ENCODE measurements around the gene OR5AC2.

The OR5AC2 gene, protein sequence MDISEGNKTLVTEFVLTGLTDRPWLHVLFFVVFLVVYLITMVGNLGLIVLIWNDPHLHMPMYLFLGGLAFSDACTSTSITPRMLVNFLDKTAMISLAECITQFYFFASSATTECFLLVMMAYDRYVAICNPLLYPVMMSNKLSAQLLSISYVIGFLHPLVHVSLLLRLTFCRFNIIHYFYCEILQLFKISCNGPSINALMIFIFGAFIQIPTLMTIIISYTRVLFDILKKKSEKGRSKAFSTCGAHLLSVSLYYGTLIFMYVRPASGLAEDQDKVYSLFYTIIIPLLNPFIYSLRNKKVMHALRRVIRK

DNA sequence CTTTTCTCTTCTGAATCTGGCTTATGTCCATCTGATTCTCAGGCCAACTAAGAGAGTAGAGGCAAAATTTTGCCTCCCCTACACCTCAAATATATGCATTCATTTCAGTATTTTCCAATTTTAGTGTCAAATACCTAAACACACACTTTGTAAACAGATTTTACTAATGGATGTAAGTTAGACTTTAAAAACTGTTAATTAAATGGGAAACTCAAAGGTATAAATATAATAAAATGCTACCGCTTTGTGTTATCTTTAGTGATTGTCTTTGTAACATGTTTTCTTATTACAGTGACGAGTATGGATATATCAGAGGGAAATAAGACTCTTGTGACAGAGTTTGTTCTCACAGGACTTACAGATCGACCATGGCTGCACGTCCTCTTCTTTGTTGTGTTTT is at the start of gene OR5AC2:
OR5AC2 (plus strand) TSS at position 301 of the 400 bp plus-strand sequence; CDS start at position 301, 0 bp downstream.
- DNase-seq (ENCODE audit: low spot score), result no peak

DNA sequence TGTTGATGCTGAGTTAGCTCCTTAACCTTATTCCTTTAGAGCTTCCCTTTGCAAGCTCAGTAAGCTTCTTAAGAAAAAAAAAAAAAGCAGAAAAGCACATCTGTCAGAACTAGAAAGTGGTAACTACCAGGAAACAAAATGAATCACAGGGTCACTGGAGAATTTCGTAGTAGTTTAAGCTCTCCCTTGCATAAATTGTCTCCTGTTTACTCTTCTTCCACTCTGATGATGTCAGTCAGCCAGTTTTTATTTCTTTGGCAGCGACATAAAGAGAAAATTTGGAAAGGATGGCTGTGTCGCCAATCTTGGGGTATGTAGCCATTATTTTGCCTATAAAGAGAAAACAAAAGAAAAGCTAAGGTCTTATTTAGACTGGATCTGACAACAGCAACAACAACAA is 48.7 kb upstream of the OR5AC2 start:
- no peak for DNase-seq (ENCODE audit: low spot score)

DNA sequence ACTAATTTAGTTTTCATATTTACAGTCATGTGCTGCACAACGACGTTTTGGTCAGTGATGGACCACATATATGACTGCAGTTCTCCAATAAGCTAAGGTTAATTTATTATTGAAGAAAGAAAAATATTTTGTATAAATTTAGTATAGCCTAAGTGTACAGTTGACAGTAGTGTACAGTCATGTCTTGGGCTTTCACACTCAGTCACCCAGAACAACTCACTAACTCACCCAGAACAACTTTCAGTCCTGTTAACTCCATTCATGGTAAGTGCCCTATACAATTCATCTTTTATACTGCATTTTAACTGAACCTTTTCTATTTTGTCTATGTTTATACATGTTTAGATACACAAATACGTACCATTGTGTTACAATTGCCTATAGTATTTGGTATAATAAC is 48.1 kb upstream of the OR5AC2 start:
- DNase-seq (ENCODE audit: low spot score), result no peak

- peak; percentile 84 for DNase-seq (ENCODE audit: low spot score)
Observed at GRCh38 chr3:98039322-98040024, 47.5 kb upstream of the OR5AC2 start.

DNA sequence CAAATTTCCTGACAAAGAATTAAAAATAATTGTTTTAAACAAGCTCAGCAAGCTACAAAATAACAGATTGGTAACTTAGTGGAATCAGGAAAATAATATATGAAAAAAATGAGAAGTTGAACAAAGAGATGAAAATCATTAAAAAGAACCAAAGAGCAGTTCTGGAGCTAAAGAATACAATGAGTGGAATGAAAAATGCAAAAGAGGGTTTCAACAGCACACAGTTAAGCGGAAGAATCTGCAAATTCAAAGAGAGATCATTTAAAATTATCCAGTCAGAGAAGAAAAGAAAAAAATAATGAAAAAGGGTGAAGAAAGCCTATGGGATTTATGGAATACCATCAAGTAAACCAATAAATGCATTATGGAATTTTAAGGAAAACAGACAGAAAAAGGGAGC is 45.6 kb upstream of the OR5AC2 start:
- no peak for DNase-seq (ENCODE audit: low spot score)

GRCh38 chr3:98048586-98048985 is 38.4 kb upstream of the OR5AC2 start:
- DNase-seq (ENCODE audit: low spot score), result no peak

- DNase-seq (ENCODE audit: low spot score), result no peak
Observed at GRCh38 chr3:98049271-98049670, 37.7 kb upstream of the OR5AC2 start.

DNA sequence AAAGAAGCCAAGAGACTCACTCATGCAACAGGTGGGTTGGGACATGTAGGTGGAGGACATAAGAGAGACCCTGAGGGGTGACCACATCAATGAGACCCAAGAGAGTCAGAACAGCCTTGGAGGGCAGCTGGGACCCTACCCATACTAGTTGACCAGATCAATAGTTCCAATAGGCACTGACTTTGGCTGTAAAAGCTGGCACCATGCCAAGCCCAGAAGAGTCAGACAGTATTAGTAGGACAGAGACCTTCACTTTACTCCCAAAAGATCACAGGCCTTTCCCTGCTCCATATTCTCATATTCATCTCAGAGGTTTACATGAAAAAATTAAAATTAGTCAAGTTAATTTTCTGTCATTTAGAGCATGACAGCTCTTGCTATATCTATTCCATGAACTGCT is 30.9 kb upstream of the OR5AC2 start:
- DNase-seq (ENCODE audit: low spot score), result no peak

DNA sequence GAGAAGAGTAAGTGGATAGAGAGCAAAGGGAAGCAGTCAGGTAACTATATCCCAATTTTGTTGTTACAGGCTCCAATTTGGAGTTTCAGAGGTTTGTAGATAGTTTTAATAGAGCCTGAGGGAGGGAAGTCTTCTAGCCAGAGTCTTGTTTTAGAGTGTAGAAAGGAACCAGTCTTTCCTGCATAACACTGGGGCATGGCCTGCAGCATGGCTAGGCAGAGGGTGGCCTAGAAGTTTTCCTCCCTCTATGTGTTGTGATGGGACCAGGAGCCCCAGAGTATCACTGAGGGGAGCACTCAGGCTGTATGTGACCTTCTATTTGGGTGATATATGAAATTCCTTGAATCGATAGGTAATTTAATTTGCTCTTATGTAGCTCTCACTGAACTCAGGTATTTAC is 29.3 kb upstream of the OR5AC2 start:
- DNase-seq (ENCODE audit: low spot score), result no peak

DNA sequence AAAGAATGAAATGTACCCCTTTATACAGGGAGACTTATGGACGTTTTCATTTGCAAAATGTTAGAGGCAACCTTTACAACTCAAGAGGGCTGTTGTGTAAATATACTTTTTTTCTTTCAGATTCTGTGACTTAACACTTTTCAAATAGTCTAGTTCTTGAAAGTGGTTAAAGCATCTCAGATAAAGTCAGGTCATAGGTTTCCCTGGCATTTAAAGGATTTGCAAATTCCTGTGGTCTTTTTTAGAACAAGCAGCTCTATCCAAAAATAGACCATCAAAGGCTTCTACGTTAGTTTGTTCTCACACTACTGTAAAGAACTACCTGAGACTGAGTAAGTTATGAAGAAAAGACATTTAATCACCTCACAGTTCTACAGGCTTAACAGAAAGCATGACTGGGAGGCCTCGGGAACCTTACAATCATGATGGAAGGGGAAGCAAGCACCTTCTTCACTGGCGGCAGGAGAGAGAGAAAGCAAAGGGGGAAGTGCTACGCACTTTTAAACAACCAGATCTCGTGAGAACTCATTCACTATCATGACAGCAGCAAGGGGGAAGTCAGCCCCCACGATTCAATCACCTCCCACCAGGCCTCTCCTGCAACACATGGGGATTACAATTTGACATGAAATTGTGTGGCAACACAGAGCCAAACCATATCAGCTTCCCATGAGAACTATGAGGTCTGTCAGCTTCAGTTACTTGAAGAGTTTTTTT is 28.6 kb upstream of the OR5AC2 start:
- DNase-seq (ENCODE audit: low spot score), result no peak

DNA sequence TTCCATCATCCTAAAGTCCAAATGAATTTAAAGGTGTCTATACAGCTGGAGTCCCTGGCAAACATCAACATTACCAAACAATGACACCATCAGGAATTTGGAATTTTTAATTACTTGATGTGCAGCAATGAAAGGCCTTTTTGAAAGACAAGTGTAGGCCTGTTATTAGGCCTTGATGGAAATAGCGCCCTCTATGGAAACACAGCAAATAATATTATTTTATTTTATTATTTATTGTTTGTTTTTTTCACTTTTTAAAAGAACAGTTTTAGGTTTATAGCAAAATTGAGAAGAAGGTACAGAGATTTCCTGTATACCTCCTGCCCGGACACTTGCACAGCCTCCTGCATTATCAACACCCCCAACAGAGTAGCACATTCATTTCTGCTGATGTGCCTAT is 18.1 kb upstream of the OR5AC2 start:
- DNase-seq (ENCODE audit: low spot score), result no peak

- DNase-seq (ENCODE audit: low spot score), result no peak
Observed at GRCh38 chr3:98070840-98071239, 16.1 kb upstream of the OR5AC2 start.

- no peak for DNase-seq (ENCODE audit: low spot score)
Observed at GRCh38 chr3:98073486-98073885, 13.5 kb upstream of the OR5AC2 start.

DNA sequence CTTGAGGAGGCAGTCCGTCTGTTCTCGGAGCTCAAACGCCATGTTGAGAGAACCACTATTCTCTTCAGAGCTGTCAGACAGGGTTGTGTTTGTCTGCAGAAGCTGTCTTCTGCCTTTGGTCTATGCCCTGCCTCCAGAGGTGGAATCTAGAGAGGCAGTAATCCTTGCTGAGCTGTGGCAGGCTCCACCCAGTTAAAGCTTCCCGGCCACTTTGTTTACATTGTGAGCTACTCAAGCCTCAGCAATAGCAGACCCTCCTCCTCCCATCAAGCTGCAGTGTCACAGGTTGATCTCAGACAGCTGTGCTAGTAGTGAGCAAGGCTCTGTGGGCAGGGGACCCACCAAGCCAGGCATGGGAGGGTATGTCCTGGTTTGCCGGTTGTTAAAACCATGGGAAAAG is 8.9 kb downstream of the OR5AC2 start:
- no peak for DNase-seq (ENCODE audit: low spot score)

GRCh38 chr3:98099848-98100247 is 12.9 kb downstream of the OR5AC2 start:
- DNase-seq (ENCODE audit: low spot score), result no peak

GRCh38 chr3:98108162-98108561 is 21.2 kb downstream of the OR5AC2 start:
- DNase-seq (ENCODE audit: low spot score), result no peak

- no peak for DNase-seq (ENCODE audit: low spot score)
Observed at GRCh38 chr3:98109807-98110549, 23.0 kb downstream of the OR5AC2 start.

GRCh38 chr3:98110550-98110908 is 23.6 kb downstream of the OR5AC2 start:
- DNase-seq (ENCODE audit: low spot score), result no peak

DNA sequence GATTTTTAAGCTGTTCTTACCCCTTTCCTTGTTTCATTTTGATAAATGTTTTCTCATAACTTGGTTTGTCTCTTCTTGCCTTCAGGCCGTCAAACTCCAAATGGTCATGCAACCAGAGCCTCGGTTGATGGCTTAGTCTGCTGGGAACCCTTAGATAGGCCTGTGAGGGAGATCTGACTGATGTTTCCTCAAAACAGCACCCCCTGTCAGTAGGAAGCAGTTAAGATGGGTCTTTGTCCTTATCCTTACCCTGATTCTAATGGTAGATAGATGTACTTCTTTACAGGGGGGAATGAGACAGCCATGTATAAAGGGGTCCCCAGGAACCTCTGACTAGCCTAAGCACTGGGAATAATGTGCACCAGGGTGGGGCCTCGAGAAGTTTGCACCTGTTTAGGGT is 27.3 kb downstream of the OR5AC2 start:
- no peak for DNase-seq (ENCODE audit: low spot score)

GRCh38 chr3:98115717-98116116 is 28.7 kb downstream of the OR5AC2 start:
- DNase-seq (ENCODE audit: low spot score), result no peak

DNA sequence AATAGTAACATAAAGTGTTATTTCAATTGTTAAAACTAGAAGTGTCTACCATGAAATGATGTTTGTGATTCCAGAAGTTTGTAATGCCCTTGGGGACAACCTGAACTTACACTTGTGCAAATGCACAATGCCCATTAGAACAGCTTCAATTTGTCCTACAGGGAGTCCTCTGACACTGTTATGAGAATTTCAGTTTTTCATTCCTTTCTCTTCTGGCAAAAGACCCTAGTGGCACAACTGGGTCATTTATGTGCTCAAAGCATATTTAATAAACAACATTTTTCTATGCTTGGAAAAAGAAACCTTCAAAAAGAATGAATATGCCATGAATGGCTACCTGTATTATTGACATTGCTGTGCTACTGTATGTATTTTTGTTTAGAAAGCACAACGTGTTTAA is 43.4 kb downstream of the OR5AC2 start, which contains the start of gene OR5H1:
OR5H1 (plus strand) TSS at position 301 of the 400 bp plus-strand sequence. CDS start 1,977 bp downstream, outside the sequence.
- no peak for DNase-seq (ENCODE audit: low spot score)

DNA sequence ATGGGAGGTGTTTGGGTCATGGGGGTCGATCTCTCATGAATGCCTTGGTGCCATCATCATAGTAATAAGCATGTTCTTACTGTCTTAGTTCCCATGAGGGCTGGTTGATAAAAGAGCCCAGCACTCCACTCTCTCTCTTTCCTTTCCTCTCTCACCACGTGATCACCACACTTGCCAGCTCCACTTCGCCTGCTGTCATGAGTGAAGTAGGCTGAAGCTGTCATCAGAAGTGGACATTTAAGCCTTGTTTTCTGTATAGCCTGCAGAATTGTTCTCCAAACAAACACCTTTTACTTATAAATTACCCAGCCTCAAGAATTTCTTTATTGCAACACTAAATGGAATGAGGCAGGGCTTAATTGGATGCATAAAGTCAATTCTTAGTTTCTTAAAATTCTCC is 49.7 kb downstream of the OR5AC2 start:
- DNase-seq (ENCODE audit: low spot score), result no peak

Measured in CD4-positive, alpha-beta T cell treated with Interleukin-15 for 4 hours (primary cell).